Sigmoid colon (tissue), 4 donors: ENCODE data around the gene ERAL1.

Experiments used
- CTCF ChIP-seq, 4 experiments: fragments of 450-650 bp in 3 of 4; fragments of 200-600 bp in 1 of 4; IDR thresholded peaks; one replicate each; pipeline ENCODE4 v1.5.1; 2016 to 2019; ENCODE audit warnings: antibody characterized with exemption in 4 of 4, mild to moderate bottlenecking in 3 of 4, moderate library complexity in 2 of 4
- EP300 ChIP-seq, 4 donors: sonication (generic); formaldehyde crosslinking; IDR thresholded peaks; one replicate each; pipeline ENCODE4 v1.6.1; 2017; ENCODE audit warnings: antibody characterized with exemption in 4 of 4
- POLR2A ChIP-seq, 2 donors: fragments of 450-650 bp; IDR thresholded peaks; one replicate each; pipeline ENCODE4 v1.6.1; 2016; ENCODE audit warnings: antibody characterized with exemption in 2 of 2, mild to moderate bottlenecking in 2 of 2, moderate library complexity in 2 of 2
- POLR2AphosphoS5 ChIP-seq, 4 donors: sonication (generic); formaldehyde crosslinking; IDR thresholded peaks; one replicate each; pipeline ENCODE4 v1.6.1; 2017; ENCODE audit warnings: antibody characterized with exemption in 4 of 4

DNA sequence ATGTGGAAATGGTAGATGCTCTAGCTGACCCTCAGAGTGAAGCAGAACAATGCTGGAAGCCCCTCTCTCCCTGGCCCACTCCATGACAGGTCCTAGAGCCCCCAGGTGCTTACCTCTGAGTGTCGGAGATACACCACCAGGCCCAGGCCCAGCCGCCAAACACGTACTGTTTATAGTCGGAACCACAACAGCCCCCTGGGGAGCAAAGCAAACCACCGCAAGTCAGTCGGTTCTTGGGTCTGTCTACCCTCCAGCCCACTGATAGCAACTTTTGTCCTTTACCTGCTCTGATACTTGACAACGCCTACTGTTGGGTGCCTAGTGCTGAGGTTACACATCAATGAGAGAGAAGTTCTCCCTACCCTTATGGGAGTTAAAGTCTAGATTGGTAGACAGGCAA, 34.0 kb downstream of the ERAL1 start:
- TF ChIP-seq CTCF (IDR thresholded peaks at IDR 0.05) (no peak), POLR2AphosphoS5 (IDR thresholded peaks at IDR 0.05) (no peak), POLR2A (IDR thresholded peaks at IDR 0.05) (no peak), EP300 (IDR thresholded peaks at IDR 0.05) (no peak)
